Stimulated activated CD4-positive, alpha-beta T cell treated with anti-CD3 and anti-CD28 coated beads, Interleukin-4, amount 100 ng/mL, for 4 hours (primary cell): ENCODE data around the gene HAND2.

Experiments
- DNase-seq, 2 experiments: peaks; one replicate each; pipeline ENCODE4 v3.0.0-alpha.2; 2020

Gene HAND2

DNA sequence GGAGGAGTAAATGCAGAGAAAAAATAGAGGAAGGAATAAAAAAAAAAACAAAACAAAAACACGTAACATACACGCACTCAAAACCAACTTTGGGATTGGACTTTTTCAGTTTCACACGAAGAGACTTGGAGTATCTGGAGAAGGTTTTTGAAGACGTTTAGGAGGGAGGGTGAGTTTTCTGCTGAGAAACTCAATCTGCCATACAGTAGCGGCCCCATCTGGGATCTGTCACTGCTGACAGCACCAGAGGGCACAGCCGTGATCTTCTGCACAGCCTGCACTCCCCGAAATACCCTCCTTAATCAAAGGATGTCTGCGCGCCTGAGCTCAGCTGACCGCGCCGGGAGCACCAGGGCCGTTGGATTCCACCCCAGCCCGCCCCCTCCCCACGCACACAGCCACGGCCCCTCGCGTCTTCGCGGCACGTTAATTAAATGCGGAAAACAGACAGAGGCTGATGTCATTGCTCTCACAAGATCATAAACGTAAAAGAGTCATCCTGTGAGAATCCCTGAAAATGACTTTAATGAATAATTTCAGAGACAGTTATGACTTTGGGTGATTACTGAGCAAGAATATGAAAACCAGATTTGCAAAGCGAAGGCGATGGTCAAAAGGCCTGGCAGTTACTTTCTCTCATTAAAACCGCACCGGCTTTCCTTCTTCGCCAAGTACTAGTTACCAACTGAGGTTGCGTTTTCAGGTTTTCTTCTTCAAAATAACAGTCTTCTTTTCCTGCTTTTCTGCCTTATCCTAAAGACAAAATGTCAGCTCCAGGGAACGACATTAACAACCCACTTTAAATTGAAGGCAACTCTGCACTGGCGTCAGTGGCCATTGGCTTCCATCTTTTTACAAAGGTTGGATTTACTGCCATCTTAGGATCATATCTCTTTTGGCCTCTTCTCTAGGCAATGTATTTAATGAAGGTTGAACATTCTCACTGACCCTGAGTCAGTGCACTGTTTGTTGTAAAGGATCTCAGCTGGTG is 10.6 kb downstream of the HAND2 start:
- DNase-seq = no peak

GRCh38 chr4:173518425-173519102 is 11.5 kb downstream of the HAND2 start:
- no peak for DNase-seq

DNA sequence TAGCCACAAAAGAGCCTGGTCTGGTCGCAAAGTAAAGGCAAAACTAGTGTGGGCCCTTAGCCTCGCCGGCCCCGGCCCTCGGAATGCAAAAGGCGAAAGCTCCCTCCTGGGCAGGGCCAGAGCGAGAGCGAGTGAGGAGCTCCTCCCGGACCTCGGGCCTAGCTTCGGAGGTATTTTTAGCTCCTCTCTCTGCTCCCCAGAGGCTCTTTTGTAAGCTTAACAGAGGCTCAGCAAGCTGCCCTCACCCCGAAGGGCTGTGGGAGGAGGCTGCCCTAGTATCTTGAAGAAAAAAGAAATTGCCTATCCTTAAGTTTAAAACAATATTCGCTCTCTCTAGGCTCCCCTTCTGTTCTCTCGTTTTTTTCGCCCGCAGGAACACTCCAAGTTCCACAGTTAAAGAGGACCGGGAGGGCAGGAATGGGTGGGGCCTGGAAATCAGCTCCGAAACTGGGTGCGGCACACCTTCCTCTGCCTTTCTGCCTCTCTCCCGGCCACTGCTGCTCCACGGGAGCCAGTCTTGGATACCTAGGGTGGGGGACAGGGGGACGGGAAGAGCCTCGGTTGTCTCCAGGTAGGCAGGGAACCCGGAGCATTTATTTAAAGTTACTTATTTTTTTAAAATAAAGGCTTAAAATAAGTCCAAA is 12.1 kb downstream of the HAND2 start:
- DNase-seq = no peak

- DNase-seq = no peak
Observed at GRCh38 chr4:173516621-173517524, 13.2 kb downstream of the HAND2 start.

GRCh38 chr4:173515458-173515857 is 14.6 kb downstream of the HAND2 start:
- DNase-seq = no peak

DNA sequence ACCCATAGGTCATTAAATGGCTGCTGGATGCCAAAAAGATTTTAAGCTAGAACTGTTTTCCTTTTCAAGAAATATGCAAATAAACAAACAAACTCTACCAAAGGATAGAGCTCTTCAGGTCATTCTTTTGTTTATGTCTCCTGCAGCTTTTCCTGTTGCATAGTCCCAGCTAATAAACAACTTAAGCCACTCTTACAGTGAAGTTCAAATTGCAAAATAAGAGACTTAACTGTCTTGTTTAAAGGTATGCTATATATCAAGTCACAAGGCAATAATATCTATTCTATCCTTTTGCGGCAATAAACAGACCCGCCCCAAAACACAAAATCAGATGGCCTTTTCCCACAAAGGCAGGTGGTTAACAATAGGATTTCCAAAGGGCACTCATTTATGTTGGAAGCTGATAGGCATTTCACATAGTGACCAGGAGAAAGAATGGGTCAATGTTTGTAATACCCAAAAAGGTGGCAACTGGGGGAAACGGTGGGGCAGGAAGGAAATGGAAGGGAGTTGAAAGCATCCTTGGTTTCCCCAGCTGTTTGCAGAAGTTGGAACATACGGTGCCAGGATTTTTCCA is 15.3 kb downstream of the HAND2 start:
- no peak for DNase-seq

DNA sequence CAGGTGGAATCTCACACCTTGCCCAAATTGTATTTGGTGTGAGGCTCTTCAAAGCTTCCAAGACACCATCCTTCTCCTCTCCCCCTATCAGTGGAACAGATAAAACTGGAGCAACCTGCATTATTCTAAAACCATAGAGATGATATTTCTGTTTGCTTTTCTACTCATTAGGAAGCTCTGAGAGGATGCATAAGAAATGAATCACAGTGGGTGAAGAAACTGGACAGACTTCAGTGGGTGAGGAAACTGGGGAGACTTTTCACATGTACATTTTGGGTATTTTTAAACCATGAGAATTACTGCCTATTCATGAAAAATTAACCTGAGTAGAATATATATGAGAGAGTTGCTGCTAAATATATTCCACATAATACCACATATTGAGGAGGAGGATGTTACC is 16.4 kb downstream of the HAND2 start:
- no peak for DNase-seq

DNA sequence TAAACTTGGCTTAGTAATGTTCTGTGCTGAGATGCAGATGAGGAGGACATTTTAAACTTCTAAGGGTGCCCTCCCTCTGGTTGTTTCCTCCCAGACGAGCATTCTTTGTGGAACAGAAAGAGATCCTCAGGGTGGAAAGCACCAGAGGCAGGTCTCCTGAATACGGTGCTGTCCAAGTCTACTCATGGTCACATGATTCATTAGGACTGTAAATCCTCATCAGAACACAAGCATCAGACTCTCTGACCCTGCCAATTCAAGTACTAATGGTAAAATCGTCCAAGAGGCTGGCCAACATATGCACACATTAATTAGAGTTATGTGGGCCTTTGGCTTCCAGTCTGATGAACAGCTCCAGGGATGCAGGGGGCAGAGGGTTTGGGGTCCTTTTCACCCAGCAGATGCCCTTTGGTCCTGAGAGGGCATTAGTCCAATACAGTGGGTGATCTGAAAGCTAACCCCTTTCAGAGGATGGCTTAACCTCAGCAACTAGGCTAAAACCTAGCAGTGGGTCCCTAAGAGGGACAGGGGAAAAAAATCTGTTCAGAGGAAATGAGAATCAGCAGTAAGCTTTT is 18.2 kb downstream of the HAND2 start:
- no peak for DNase-seq

DNA sequence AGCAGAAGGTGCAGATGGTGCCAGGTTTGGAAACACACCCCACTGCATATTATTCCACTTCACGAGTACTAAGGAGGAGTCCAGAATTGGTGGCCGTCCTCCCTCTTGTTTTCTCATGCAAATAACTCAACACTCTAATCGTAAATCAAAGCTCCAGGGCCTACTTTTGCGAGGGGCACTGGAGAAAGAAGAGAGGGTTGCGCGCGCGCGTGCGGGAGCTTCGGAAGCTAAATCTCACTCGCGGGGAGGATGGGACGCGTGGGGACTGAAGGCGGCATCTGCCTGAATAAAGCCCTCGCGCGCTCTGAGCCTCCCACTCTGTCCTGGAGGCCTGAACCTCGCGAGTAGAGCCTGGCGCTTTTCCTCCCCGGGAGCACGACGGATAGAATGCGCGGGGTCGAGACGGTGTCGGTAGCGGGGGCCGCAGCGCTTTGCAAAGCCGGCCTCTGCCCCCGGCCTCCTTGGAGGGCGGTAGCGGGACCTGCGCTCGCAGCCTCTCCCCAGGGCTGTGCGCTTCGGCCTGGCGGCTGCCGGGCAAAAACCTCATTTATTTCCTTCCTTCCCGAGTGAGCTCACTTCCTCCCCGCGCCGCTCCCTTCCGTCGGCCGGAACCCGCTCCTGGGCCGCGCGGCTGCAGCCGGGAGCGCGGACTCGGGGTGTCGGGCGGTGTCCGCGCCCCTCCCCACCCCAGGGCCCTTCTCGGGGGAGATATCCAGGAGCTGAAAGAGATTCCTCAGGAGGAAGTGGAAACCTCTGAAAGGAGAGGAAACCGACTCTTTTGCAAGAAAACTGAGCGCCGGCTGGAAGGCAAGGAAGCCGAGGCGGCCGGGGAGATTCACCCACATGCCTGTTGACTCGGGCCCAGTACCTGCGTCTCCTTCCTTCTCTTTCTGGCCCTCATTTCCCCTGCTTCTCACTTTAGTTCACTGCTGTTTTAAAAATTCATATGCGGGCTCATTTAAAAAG is 20.7 kb downstream of the HAND2 start:
- no peak for DNase-seq

GRCh38 chr4:173508386-173509035 is 21.5 kb downstream of the HAND2 start:
- DNase-seq = no peak

DNA sequence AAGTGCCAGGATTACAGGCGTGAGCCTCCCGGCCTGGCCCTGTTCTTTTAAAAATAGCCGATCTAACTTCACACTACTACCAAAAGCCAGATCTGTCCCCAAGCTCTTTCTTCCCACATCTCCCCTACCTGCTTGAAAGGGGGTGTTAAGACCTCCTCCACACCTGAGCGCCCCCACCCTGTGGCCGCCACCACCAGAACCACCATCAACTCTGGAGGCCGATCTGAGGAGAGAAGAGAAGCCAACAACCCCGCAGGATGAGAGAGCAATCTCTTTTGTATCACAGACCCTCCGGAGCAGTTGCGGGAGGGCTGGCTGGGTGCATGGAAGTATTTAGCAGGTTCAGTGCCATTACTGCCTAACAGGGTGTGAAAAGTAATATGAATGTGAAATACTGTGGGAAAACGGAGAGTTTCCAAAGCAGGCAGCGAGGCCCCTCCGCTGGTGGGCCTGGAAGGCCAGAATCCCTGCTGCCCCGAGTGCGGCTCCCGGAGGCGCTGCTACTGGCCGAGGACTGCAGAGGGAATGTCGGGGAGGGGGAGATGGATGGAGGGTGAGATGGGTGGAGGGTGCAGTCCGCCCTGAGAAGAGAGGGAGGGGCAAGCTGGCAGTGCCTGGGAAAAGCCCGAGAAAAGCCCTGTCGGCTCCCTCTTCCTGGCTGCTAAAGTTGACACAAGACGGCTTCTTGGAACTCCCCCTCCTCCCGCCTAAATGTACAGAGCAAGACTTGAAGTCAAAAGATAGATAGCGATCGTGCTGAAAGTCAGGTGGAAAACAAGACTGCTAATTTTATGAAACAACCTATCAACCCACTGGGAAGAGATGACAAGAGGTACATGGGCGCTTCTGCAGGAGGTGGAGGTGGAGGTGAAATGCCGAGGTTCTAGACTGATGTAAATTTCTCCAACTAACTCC is 22.3 kb downstream of the HAND2 start:
- no peak for DNase-seq

GRCh38 chr4:173506597-173507211 is 23.3 kb downstream of the HAND2 start:
- DNase-seq = no peak

DNA sequence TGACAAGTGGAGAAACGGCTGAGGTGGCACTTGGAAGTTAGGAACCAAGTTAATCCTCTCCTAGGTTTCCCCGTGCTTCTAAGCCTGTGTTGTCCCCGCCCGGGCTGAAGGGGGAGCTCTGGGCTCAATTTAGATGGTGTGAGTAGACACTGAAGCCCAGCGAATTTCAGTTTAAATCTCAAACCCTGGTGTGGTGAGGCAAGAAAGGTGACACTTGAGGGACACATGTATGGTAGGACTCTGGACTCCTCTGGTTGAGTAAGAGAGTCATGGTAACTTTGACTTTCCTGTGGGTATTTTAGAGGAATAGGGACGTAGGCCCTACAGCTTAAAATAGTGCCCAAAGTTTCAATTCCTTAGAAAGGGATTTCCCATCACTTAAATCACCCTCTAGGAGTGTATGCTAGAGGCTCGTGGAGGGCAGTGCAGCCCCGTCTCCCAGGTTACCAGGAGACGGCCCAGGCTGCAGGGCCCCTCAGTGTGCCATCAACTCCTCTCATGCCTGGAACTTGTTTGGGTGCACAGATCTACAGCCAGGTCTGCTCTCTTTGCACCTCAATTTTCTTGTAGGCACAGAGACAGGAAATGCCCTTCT is 24.0 kb downstream of the HAND2 start:
- no peak for DNase-seq

- no peak for DNase-seq
Observed at GRCh38 chr4:173504181-173504503, 25.9 kb downstream of the HAND2 start.

- DNase-seq = no peak
Observed at GRCh38 chr4:173503330-173504180, 26.5 kb downstream of the HAND2 start.

- no peak for DNase-seq
Observed at GRCh38 chr4:173502282-173502681, 27.7 kb downstream of the HAND2 start.

GRCh38 chr4:173501592-173502150 is 28.4 kb downstream of the HAND2 start:
- DNase-seq = no peak
